GM19240 (cell line): ENCODE results near the gene RAD51B.
"Not testable (repeated sequence)": the region's sequence is repeated elsewhere in the genome, so short reads cannot be mapped to it uniquely, and the experiment has no call there.

ENCODE experiments used
- DNase-seq: peaks from one replicate; pipeline ENCODE4 v3.0.0; 2011; ENCODE audit warnings: low spot score; ENCODE audit not compliant: insufficient read length

The RAD51B gene

GRCh38 chr14:68693926-68694325 lies 874.3 kb downstream of the RAD51B start:
- no peak for DNase-seq

- no peak for DNase-seq
Observed at GRCh38 chr14:68694516-68695235, 875.1 kb downstream of the RAD51B start.

GRCh38 chr14:68695326-68695768 lies 875.8 kb downstream of the RAD51B start:
- DNase-seq, result peak; percentile 78

GRCh38 chr14:68695856-68696255 lies 876.3 kb downstream of the RAD51B start:
- no peak for DNase-seq

GRCh38 chr14:68696266-68696665 lies 876.7 kb downstream of the RAD51B start:
- DNase-seq, result no peak

GRCh38 chr14:68696721-68697495 lies 877.3 kb downstream of the RAD51B start:
- DNase-seq, result no peak

- not testable (repeated sequence) for DNase-seq
Observed at GRCh38 chr14:68698773-68699172, 879.2 kb downstream of the RAD51B start.

GRCh38 chr14:68701001-68701741 lies 881.6 kb downstream of the RAD51B start:
- DNase-seq, result no peak

GRCh38 chr14:68702135-68702534 lies 882.6 kb downstream of the RAD51B start:
- no peak for DNase-seq

- no peak for DNase-seq
Observed at GRCh38 chr14:68702578-68702977, 883.0 kb downstream of the RAD51B start.

GRCh38 chr14:68703093-68703492 lies 883.5 kb downstream of the RAD51B start:
- no peak for DNase-seq

GRCh38 chr14:68704736-68705720 lies 885.4 kb downstream of the RAD51B start:
- no peak for DNase-seq

GRCh38 chr14:68705741-68706283 lies 886.2 kb downstream of the RAD51B start:
- no peak for DNase-seq

- DNase-seq, result no peak
Observed at GRCh38 chr14:68707482-68707881, 887.9 kb downstream of the RAD51B start.

GRCh38 chr14:68708343-68708742 lies 888.8 kb downstream of the RAD51B start:
- no peak for DNase-seq

- DNase-seq, result no peak
Observed at GRCh38 chr14:68709007-68709406, 889.4 kb downstream of the RAD51B start.

GRCh38 chr14:68710776-68711175 lies 891.2 kb downstream of the RAD51B start:
- DNase-seq, result no peak

GRCh38 chr14:68711561-68712309 lies 892.2 kb downstream of the RAD51B start:
- DNase-seq, result no peak

- no peak for DNase-seq
Observed at GRCh38 chr14:68712703-68713370, 893.3 kb downstream of the RAD51B start.
